Stimulated activated CD4-positive, alpha-beta T cell treated with anti-CD3 and anti-CD28 coated beads, Interleukin-15, amount 100 ng/mL, for 48 hours (primary cell): ENCODE measurements around the gene REXO2.

ENCODE experiments used
- DNase-seq, 2 donors: peaks; one replicate each; pipeline ENCODE4 v3.0.0-alpha.2; 2020; ENCODE audit warnings: low read depth in 2 of 2

Gene REXO2

GRCh38 chr11:114440971-114441763, 1.9 kb downstream of the REXO2 start:
- no peak for DNase-seq

- DNase-seq, result no peak
Observed at GRCh38 chr11:114441921-114442320, 2.7 kb downstream of the REXO2 start.

- no peak for DNase-seq
Observed at GRCh38 chr11:114442536-114442935, 3.3 kb downstream of the REXO2 start.

GRCh38 chr11:114447444-114447843, 8.2 kb downstream of the REXO2 start:
- no peak for DNase-seq

GRCh38 chr11:114447892-114448291, 8.6 kb downstream of the REXO2 start:
- DNase-seq, result no peak

GRCh38 chr11:114448749-114449482, 9.6 kb downstream of the REXO2 start:
- no peak for DNase-seq

GRCh38 chr11:114449845-114450244, 10.6 kb downstream of the REXO2 start:
- DNase-seq, result no peak

GRCh38 chr11:114452399-114452798, 13.1 kb downstream of the REXO2 start:
- no peak for DNase-seq

GRCh38 chr11:114463999-114464398, 24.7 kb downstream of the REXO2 start:
- DNase-seq, result no peak

GRCh38 chr11:114466742-114467141, 27.5 kb downstream of the REXO2 start:
- DNase-seq, result no peak

GRCh38 chr11:114472661-114473060, 33.4 kb downstream of the REXO2 start:
- no peak for DNase-seq

GRCh38 chr11:114478001-114478410, 38.7 kb downstream of the REXO2 start:
- no peak for DNase-seq

GRCh38 chr11:114478768-114479167, 39.5 kb downstream of the REXO2 start:
- no peak for DNase-seq

GRCh38 chr11:114479331-114479730, 40.1 kb downstream of the REXO2 start:
- DNase-seq, result no peak

- DNase-seq, result no peak
Observed at GRCh38 chr11:114482114-114482513, 42.8 kb downstream of the REXO2 start.

GRCh38 chr11:114483929-114484328, 44.7 kb downstream of the REXO2 start:
- no peak for DNase-seq

- DNase-seq, result no peak
Observed at GRCh38 chr11:114496915-114497314, 57.6 kb downstream of the REXO2 start.

- no peak for DNase-seq
Observed at GRCh38 chr11:114499756-114500155, 60.5 kb downstream of the REXO2 start.
